ENCODE results near the gene CFAP45. TPM values are rescaled to one million over a fixed set of nuclear protein-coding genes. Genes with fewer than 3 reads are reported as not detected.

The CFAP45 gene
- total RNA-seq, 1 donor from 2014 or later: 1.7 TPM

- ATAC-seq (no peak), DNase-seq (no peak)
- intact Hi-C loops (cut with micrococcal nuclease): loop anchor here (10.0 kb wide), 1 partner anchor 68 kb away; no protein-coding TSS in a partner anchor
Measured at GRCh38 chr1:159937054-159937750, 37.2 kb upstream of the CFAP45 start.

GRCh38 chr1:159936273-159936904, 36.4 kb upstream of the CFAP45 start:
- intact Hi-C loops (cut with micrococcal nuclease): loop anchor here (10.0 kb wide), 1 partner anchor 68 kb away; no protein-coding TSS in a partner anchor
- ATAC-seq (peak; percentile 79), DNase-seq (peak; percentile 83)

- DNase-seq (no peak), ATAC-seq (peak; percentile 13)
- intact Hi-C loops (cut with micrococcal nuclease): loop anchor here (10.0 kb wide), 1 partner anchor 69 kb away; no protein-coding TSS in a partner anchor
Measured at GRCh38 chr1:159935719-159936272, 35.8 kb upstream of the CFAP45 start.

- DNase-seq (no peak), ATAC-seq (no peak)
- intact Hi-C loops (cut with micrococcal nuclease): loop anchor here (10.0 kb wide), 1 partner anchor 69 kb away; no protein-coding TSS in a partner anchor
Measured at GRCh38 chr1:159935305-159935704, 35.3 kb upstream of the CFAP45 start.

GRCh38 chr1:159934136-159935039, 34.4 kb upstream of the CFAP45 start:
- ATAC-seq (no peak), DNase-seq (no peak)
- intact Hi-C loops (cut with micrococcal nuclease): loop anchor here (10.0 kb wide), 1 partner anchor 70 kb away; no protein-coding TSS in a partner anchor

- no peak for DNase-seq
- no peak for ATAC-seq
- intact Hi-C loops (cut with micrococcal nuclease): loop anchor here (10.0 kb wide), 1 partner anchor 71 kb away; no protein-coding TSS in a partner anchor
Measured at GRCh38 chr1:159933347-159933746, 33.4 kb upstream of the CFAP45 start.

- DNase-seq (no peak), ATAC-seq (no peak)
- intact Hi-C loops (cut with micrococcal nuclease): loop anchor here (10.0 kb wide), 1 partner anchor 72 kb away; no protein-coding TSS in a partner anchor
Measured at GRCh38 chr1:159932296-159933285, 32.6 kb upstream of the CFAP45 start.

GRCh38 chr1:159931795-159932173, 31.8 kb upstream of the CFAP45 start:
- ATAC-seq: no peak
- intact Hi-C loops (cut with micrococcal nuclease): loop anchor here (10.0 kb wide), 1 partner anchor 73 kb away; no protein-coding TSS in a partner anchor
- DNase-seq: no peak

GRCh38 chr1:159931101-159931794, 31.3 kb upstream of the CFAP45 start:
- intact Hi-C loops (cut with micrococcal nuclease): loop anchor here (10.0 kb wide), 1 partner anchor 74 kb away; no protein-coding TSS in a partner anchor
- ATAC-seq (no peak), DNase-seq (no peak)

GRCh38 chr1:159930634-159931033, 30.7 kb upstream of the CFAP45 start:
- intact Hi-C loops (cut with micrococcal nuclease): loop anchor here (10.0 kb wide), 1 partner anchor 74 kb away; no protein-coding TSS in a partner anchor
- no peak for ATAC-seq

GRCh38 chr1:159930216-159930615, 30.3 kb upstream of the CFAP45 start:
- intact Hi-C loops (cut with micrococcal nuclease): loop anchor here (10.0 kb wide), 1 partner anchor 75 kb away; no protein-coding TSS in a partner anchor
- ATAC-seq: no peak
- DNase-seq: no peak

More at GRCh38 chr1:159930634-159931033, 30.7 kb upstream of the CFAP45 start:
- no peak for DNase-seq

- no peak for ATAC-seq
- intact Hi-C loops (cut with micrococcal nuclease): loop anchor here (10.0 kb wide), 1 partner anchor 75 kb away; no protein-coding TSS in a partner anchor
- DNase-seq: no peak
Measured at GRCh38 chr1:159929155-159930051, 29.4 kb upstream of the CFAP45 start.

- DNase-seq (no peak), ATAC-seq (no peak)
- intact Hi-C loops (cut with micrococcal nuclease): no loop called here
Measured at GRCh38 chr1:159928491-159929050, 28.6 kb upstream of the CFAP45 start.

GRCh38 chr1:159927849-159928431, 28.0 kb upstream of the CFAP45 start:
- no peak for ATAC-seq
- no peak for DNase-seq
- intact Hi-C loops (cut with micrococcal nuclease): no loop called here

GRCh38 chr1:159927211-159927848, 27.4 kb upstream of the CFAP45 start:
- ATAC-seq: no peak
- intact Hi-C loops (cut with micrococcal nuclease): no loop called here
- DNase-seq: no peak
